NCI-H748 (cell line): Measurements from ENCODE around the gene MIEN1.
"Not testable (repeated sequence)": the region's sequence is repeated elsewhere in the genome, so short reads cannot be mapped to it uniquely, and the experiment has no call there.

Experiments used
- DNase-seq: peaks from one replicate; lab custom pipeline; 2025; ENCODE audit not compliant: unreplicated experiment; lab: John Stamatoyannopoulos, UW

Gene MIEN1

DNA sequence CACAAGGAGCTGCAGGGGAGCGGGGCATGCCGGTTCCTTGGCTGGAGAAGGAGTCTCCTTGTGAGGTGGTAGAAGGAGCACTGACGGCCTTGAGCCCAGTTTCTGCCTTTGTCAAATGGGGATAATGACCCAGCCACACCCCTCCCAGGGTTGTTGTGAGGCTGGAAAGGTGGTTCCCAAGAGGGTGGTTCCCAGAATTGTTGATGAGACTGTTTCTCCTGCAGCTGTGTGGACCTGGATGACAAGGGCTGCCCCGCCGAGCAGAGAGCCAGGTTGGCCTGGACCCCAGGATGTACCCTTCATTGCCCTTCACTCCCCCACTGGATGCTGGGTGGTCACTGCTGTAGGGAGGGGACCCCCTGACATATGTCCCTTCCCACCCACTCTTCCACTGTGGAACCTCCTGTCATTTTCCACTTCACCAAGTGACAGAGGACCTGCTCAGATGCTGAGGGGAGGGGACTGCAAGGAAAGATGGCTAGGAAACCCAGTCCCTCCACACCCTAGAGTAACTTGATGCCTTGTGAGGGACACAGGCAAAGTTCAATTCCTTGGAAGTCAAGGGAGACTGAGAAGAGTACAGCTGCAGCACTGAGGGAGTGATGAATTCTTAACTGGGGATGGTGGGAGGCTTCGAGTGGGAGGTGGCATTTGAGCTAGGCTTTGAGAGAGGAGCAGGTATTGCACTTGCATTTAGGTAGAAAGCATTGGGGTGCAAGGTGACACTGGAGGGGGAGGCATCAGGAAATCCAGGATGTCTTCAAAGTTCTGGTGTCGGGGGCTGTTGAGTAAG is 10.6 kb downstream of the MIEN1 start:
- no peak for DNase-seq

GRCh38 chr17:39717660-39718059 is 12.7 kb downstream of the MIEN1 start:
- DNase-seq, result no peak

DNA sequence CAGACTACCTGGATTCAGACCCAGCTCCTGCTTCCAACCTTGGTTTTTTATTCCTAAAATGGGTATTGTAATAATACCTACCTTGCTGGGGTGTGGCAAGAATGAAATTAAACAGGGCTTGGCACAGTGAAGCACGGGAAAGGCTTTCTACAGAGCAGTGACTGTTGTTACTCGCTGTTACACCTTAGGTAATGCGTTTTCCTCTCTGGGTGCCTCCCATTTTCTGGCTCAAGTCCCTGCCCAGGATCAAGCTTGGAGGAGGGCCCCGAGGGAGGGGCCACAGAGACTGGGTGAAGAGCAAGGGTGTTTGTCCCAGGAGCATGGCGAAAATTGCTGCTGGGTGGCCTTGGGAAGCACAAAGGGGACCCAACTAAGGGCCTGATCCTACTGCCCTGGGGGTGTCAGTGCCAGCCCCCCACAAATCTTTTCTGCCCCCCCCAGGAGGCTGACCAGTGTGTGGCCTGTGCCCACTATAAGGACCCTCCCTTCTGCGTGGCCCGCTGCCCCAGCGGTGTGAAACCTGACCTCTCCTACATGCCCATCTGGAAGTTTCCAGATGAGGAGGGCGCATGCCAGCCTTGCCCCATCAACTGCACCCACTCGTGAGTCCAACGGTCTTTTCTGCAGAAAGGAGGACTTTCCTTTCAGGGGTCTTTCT is 13.3 kb downstream of the MIEN1 start:
- no peak for DNase-seq

DNA sequence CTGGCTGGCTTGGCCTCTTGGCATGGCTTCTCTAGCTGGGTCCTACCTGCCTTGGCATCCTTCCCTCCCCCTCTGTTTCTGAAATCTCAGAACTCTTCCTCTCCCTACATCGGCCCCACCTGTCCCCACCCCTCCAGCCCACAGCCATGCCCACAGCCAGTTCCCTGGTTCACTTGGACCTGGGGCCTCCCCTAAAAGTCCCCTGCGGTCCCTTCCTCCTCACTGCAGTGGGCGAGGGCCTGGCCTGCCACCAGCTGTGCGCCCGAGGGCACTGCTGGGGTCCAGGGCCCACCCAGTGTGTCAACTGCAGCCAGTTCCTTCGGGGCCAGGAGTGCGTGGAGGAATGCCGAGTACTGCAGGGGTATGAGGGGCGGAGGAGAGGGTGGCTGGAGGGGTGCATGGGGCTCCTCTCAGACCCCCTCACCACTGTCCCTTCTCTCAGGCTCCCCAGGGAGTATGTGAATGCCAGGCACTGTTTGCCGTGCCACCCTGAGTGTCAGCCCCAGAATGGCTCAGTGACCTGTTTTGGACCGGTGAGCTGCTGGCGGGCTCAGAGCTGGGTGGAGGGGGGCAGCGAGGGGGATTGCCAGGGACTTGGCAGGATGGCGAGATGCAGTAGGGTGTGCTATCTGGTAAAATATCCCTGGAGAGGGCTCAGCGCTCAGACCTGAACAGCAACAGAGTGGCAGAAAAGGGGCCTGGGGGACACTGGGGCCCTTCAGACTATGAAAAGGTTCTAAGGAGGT is 14.1 kb downstream of the MIEN1 start:
- no peak for DNase-seq

DNA sequence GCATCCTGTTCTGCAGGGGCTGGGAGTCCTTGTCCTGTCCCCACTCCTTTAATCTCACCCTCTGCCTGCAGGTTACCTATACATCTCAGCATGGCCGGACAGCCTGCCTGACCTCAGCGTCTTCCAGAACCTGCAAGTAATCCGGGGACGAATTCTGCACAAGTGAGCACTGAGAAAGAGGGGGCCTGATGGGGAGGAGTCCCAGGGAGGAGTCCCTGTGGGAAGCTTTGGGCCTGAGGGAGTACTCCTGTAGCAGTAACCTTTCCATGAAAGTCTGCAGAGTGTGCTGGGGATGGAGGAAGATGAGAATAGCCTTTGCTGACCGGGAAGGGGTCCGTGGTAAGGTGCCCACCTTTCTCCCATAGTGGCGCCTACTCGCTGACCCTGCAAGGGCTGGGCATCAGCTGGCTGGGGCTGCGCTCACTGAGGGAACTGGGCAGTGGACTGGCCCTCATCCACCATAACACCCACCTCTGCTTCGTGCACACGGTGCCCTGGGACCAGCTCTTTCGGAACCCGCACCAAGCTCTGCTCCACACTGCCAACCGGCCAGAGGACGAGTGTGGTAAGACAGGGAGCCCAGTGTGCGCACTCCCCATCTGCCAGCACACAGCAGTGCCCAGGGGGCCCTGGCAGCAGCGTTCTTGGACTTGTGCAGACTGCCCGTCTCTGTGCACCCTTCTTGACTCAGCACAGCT is 14.8 kb downstream of the MIEN1 start:
- DNase-seq, result no peak

GRCh38 chr17:39714234-39714633 is 16.1 kb downstream of the MIEN1 start:
- DNase-seq, result no peak

DNA sequence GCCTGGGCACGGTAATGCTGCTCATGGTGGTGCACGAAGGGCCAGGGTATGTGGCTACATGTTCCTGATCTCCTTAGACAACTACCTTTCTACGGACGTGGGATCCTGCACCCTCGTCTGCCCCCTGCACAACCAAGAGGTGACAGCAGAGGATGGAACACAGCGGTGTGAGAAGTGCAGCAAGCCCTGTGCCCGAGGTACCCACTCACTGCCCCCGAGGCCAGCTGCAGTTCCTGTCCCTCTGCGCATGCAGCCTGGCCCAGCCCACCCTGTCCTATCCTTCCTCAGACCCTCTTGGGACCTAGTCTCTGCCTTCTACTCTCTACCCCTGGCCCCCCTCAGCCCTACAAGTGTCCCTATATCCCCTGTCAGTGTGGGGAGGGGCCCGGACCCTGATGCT is 18.5 kb downstream of the MIEN1 start:
- no peak for DNase-seq

DNA sequence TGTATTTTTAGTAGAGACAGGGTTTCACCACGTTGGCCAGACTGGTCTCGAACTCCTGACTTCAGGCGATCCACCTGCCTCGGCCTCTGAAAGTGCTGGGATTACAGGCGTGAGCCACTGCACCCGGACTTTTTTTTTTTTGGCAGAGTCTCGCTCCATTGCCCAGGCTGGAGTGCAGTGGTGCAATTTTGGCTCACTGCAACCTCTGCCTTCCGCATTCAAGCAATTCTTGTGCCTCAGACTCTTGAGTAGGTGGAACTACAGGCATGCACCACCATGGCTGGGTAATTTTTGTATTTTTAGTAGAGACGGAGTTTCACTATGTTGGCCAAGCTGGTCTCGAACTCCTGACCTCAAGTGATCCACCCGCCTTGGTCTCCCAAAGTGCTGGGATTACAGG is 19.3 kb downstream of the MIEN1 start:
- not testable (repeated sequence) for DNase-seq

DNA sequence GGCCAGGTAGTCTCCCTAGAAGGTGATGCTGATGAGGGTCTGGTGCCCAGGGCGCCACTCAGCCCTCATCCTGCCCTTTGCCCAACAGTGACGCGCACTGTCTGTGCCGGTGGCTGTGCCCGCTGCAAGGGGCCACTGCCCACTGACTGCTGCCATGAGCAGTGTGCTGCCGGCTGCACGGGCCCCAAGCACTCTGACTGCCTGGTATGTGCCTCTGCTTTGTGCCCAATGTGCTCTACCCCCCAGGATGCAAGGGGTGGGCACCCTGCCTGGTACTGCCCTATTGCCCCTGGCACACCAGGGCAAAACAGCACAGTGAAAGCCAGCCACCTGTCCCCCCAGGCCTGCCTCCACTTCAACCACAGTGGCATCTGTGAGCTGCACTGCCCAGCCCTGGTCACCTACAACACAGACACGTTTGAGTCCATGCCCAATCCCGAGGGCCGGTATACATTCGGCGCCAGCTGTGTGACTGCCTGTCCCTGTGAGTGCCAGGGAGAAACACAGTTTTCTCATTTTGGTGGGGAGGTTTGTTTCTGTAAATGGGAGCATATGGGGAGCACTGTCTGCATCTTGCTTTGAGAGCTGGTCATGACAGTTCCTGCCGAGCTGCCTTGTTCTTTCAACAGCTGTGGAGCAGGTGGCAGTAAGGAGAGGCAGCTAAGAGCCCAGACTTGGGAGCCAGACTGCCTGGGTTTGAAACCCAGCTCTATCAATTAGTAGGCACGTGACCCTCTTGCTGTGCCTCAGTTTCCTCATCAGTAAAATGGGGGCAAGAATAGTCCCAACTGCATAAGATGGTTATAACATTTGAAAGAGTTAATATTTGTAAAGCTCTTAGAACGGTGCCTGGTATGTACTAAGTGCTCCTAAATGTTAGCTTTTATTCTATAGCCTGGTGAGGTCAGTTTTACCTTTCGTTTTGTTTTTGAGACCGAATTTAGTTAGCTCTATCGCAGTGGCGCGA is 20.1 kb downstream of the MIEN1 start:
- no peak for DNase-seq

DNA sequence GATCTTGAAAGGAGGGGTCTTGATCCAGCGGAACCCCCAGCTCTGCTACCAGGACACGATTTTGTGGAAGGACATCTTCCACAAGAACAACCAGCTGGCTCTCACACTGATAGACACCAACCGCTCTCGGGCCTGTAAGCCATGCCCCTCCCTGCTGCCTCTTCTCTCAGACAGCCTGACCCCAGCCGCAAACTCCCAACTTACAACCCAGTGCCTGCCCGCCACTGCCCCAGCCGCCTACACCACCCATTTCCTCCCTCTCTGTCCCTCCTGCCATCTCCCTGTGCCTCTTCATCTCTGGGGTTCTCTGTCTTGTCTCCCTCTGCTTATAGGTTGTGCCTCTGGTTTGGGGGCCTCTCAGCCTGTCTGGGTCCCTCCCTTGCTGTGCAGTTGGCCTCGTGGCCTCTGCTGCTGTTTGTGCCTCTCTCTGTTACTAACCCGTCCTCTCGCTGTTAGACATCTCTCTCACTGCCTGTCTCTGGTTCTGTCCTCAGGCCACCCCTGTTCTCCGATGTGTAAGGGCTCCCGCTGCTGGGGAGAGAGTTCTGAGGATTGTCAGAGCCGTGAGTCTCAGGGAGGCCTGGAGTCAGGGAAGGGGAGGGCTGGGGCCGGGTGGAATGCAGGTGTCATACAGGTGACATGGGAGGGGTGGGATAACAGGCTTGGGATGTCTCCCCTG is 20.9 kb downstream of the MIEN1 start:
- DNase-seq, result no peak

DNA sequence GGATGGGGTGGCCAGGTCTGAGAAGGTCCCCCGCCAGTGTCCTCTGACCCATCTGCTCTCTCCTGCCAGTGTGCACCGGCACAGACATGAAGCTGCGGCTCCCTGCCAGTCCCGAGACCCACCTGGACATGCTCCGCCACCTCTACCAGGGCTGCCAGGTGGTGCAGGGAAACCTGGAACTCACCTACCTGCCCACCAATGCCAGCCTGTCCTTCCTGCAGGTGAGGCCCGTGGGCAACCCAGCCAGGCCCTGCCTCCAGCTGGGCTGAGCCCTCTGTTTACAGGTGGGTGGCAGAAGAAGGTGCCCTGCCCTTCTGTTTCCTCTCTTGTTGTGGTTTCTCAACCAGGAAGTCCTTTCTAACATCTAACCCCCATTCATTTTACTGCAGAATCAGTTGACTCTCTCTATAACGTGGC is 23.4 kb downstream of the MIEN1 start:
- DNase-seq, result no peak

GRCh38 chr17:39706383-39706782 is 23.9 kb downstream of the MIEN1 start:
- DNase-seq, result no peak

- no peak for DNase-seq
Measured at GRCh38 chr17:39705786-39706348, 24.5 kb downstream of the MIEN1 start.

DNA sequence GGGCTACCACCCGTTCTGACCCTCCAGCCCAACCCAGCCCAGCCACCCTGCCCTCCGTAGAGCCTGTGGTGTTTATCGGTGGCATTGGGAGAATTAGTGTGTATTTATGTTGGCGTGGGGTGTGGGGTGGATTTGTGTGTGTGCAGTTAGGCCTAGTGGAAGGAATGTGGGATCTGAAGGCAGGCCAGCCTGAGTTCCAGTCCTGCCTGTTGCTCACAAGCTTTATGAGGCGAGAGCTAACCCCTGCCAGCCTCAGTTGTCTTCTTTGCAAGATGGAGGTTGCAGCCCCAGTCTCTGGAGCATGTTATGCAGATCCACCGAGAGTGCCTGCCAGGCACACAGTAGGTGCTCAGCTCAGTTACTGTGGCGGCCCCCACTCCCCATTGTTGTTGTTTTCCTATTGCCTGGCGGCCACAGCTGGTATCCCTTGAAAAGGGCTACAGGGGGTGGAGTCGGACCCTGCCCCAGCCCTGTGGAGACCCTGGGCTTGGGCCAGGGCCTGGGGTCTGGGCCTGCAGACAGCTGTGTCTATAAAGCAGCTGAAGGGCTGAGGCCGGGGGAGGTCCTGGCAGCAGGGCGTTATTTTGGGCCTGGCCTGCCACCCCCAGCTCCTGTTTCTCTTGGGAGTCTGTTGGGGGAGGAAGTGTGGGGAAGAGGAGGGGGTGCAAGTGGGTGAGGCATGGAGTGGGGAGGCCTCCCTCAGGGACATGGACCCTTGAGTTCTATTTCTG is 25.3 kb downstream of the MIEN1 start:
- no peak for DNase-seq

- DNase-seq, result no peak
Measured at GRCh38 chr17:39703913-39704312, 26.4 kb downstream of the MIEN1 start.

DNA sequence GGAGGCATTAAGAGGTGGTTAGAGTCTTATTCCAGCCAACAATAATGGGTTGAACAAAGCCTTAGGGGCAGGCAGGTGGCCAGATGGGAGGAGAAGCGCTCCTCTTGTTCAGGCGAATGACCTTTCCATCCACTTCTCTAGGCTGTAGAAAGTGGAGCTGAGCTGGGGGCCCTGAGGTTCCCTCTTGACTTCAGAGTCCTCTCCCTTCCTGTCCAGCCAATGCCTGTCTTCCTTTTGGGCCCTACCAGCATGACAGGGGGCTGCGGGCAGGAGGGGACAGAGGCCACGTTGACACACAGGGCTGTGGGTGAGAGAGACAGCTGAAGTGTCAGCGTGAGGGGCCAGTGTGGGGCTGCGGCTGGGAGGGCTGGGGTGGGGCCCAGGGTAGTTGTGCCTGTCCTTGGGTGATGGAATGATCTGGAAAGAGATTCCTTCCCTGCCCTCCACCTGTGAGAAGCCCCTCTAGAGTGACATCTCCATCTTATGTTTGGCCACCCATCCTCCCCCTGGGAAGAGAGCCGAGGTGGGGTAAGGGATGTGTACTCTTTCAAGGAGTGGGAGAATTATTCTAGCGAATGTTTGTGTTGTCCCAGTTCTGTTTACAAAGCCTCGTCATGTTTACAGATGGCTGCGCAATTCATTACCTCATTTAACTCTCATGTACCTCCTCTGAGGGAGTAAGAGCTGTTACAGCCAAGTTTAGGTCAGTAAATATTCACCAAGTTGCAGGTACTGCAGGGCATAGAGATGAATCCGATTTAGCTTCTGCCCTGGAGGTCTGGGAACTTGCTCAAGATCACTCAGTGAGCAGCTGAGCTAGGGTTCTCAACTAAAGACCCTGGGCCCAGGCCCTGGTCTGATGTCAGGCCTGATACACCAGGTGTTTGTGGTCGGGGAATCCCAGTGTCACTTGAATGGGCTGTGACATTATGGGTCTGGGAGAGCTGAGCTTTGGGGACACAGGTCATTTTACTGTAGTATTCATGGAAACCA is 27.1 kb downstream of the MIEN1 start:
- no peak for DNase-seq

DNA sequence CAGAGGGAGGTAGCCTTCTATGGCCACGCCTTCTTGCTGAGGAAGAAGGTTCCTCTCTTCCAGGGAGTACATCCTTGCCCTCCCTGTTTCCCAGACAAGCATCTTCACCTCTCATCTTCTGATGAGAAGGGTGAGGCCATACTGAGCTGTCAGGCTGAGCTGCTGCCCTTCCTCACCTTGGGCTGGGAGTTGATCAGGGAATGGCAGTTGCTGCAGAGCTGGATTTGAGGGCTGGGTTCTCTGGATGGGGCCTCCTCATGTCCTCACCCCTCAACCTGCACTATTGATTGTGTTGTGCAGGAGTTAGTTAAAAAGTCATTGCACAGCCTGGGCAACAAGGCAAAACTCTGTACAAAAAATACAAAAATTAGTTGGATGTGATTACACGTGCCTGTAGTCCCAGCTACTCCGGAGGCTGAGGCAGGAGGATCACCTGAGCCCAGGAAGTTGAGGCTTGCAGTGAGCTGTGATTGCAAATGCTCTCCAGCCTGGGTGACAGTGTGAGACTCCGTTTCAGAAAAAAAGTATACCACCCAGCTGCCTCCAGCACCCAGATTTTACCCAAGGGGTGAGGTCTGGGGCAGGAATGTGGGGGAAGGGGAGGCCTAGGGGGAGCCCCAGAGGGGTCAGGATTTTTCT is 28.4 kb downstream of the MIEN1 start:
- DNase-seq, result no peak
